Peyer's patch (tissue), 4 donors: ENCODE data around the gene LLPH. TPM values are rescaled to one million over a fixed set of nuclear protein-coding genes. Genes with fewer than 3 reads are reported as not detected.

ENCODE experiments used
- DNase-seq, 3 donors: peaks; one replicate each; pipeline ENCODE4 v3.0.0-alpha.2; 2017 to 2019
- H3K27ac ChIP-seq, 4 donors: fragments of 200-600 bp; sonication (generic); one replicate each; pipeline ENCODE4 v1.5.1; 2016 to 2019
- H3K27me3 ChIP-seq, 2 donors: fragments of 200-600 bp; sonication (generic); one replicate each; pipeline ENCODE4 v1.5.1; 2019
- H3K36me3 ChIP-seq, 3 donors: fragments of 200-600 bp; sonication (generic); one replicate each; pipeline ENCODE4 v1.5.1; 2016 to 2019
- H3K4me1 ChIP-seq, 4 donors: fragments of 200-600 bp; sonication (generic); one replicate each; pipeline ENCODE4 v1.5.1; 2016 to 2019
- H3K4me3 ChIP-seq, 4 donors: fragments of 200-600 bp; sonication (generic); 1 replicate in 3 of 4; 2 replicates in 1 of 4; pipeline ENCODE4 v1.5.1; 2016 to 2019; ENCODE audit warnings: mild to moderate bottlenecking in 1 of 4
- H3K9me3 ChIP-seq, 4 donors: fragments of 200-600 bp; sonication (generic); one replicate each; pipeline ENCODE4 v1.5.1; 2016 to 2019; ENCODE audit warnings: mild to moderate bottlenecking in 1 of 4
- POLR2A ChIP-seq, 2 donors: fragments of 450-650 bp; IDR thresholded peaks; one replicate each; pipeline ENCODE4 v1.5.1; 2017; ENCODE audit warnings: antibody characterized with exemption in 2 of 2, mild to moderate bottlenecking in 2 of 2, moderate library complexity in 2 of 2
- total RNA-seq, 4 donors: library from RNA; depleted of rRNA; stranded (reverse); fragments of >200 nt; gene quantifications; one replicate each; pipeline ENCODE4 v1.1.0, GENCODE V29; 2016
- TF ChIP-seq, protein P1 (sequence below), 6 experiments: fragments of 450-650 bp in 4 of 6; fragments of 200-600 bp in 2 of 6; sonication (generic) in 1 of 6; IDR thresholded peaks; one replicate each; pipeline ENCODE4 v1.5.1; 2017 to 2019; ENCODE audit warnings: antibody characterized with exemption in 6 of 6, mild to moderate bottlenecking in 3 of 6, moderate library complexity in 1 of 6

The LLPH gene
- total RNA-seq, 4 donors from 2014 or later = 3.1 to 5.1 (median 4.2) TPM

DNA sequence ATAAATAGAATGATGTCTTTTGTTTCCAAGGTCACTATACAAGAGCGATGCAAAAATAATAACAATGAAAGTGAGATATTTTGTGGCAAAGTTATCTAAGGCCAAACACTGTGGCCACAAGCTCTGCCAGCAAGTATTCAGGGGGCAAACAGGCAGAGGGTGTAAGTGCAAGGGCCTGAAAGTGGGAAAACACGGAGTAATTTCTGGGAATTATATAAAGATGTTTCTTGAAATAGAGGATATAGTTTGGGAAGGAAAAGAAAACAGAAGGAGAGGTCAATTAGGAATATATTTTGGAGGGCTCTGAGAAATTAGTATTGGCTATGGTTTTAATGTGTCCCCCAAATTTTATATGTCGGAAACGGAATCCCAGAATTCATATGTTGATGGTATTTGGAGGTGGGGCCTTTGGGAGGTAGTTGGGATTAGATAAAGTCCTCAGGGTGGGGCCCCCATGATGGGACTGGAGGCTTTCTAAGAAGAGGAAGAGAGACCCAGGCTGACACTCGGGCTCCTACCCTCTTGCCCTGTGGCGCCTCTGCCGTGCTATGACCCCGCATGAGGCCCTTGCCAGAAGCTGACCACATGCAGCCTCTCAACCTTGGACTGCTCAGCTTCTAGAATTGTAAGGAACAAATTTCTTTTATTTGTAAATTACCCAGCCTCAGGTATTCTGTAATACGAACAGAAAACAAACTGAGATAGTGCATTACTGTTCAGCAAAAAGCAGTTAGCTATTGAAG lies 60.0 kb downstream of the LLPH start:
- no peaks in the 10 kb centered on the region for H3K27me3 ChIP-seq
- H3K4me3 ChIP-seq = no peak overlapping the region
- no peaks in the 10 kb centered on the region for H3K9me3 ChIP-seq
- H3K4me1 ChIP-seq = no peaks in the 10 kb centered on the region
- no peak overlapping the region for H3K27ac ChIP-seq
- no peak for DNase-seq
- H3K36me3 ChIP-seq = no peaks in the 10 kb centered on the region
- TF ChIP-seq POLR2A (IDR thresholded peaks at IDR 0.05) = no peak
- TF ChIP-seq, protein P1, sequence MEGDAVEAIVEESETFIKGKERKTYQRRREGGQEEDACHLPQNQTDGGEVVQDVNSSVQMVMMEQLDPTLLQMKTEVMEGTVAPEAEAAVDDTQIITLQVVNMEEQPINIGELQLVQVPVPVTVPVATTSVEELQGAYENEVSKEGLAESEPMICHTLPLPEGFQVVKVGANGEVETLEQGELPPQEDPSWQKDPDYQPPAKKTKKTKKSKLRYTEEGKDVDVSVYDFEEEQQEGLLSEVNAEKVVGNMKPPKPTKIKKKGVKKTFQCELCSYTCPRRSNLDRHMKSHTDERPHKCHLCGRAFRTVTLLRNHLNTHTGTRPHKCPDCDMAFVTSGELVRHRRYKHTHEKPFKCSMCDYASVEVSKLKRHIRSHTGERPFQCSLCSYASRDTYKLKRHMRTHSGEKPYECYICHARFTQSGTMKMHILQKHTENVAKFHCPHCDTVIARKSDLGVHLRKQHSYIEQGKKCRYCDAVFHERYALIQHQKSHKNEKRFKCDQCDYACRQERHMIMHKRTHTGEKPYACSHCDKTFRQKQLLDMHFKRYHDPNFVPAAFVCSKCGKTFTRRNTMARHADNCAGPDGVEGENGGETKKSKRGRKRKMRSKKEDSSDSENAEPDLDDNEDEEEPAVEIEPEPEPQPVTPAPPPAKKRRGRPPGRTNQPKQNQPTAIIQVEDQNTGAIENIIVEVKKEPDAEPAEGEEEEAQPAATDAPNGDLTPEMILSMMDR (IDR thresholded peaks at IDR 0.05) = no peak

DNA sequence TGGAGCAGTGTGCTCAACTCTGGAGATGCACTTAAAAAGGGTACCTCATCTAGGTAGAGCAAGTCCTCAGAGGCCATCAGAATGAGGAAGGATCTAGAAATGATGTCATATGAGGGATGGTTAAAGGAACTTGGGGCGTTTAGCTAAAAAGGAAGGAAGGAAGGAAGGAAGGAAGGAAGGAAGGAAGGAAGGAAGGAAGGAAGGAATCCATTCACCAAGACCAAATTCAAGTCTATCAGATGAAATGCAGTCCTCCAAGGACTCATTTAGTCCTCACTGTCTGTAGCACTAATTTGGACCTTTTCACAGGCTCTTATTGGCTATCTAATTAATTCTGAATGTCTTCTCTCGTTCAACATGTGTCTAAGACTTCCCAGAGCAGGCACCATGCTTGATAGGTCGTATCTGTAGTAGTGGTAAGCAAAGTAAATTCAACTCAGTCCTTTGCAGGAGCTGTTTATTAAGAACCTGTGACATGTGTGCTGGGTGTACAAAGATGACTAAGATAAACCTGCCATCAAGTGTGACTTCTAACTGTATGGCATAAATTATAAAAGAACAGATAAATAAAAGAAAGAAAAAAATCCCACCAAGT lies 63.5 kb downstream of the LLPH start:
- H3K36me3 ChIP-seq = no peaks in the 10 kb centered on the region
- no peaks in the 10 kb centered on the region for H3K9me3 ChIP-seq
- H3K27me3 ChIP-seq = no peaks in the 10 kb centered on the region
- no peak overlapping the region for H3K4me3 ChIP-seq
- TF ChIP-seq, protein P1 (IDR thresholded peaks at IDR 0.05) = no peak
- TF ChIP-seq POLR2A (IDR thresholded peaks at IDR 0.05) = no peak
- DNase-seq = no peak
- no peak overlapping the region for H3K27ac ChIP-seq
- no peaks in the 10 kb centered on the region for H3K4me1 ChIP-seq

Other genes starting within 250 kb of the LLPH start
- gene TMBIM4, start 39.2 kb upstream of the LLPH start, total RNA-seq = 100 to 1,000 TPM in 1 of 4 donors, 10 to 100 TPM in 3; 57.9 to 173 (median 70.7) TPM
- 10 to 100 TPM in 2 of 4 donors, 1 to 10 TPM in 2; 3.0 to 26.4 (median 7.8) TPM for gene IRAK3, start 58.5 kb upstream of the LLPH start, total RNA-seq
- 10 to 100 TPM in 2 of 4 donors, 1 to 10 TPM in 2; 6.1 to 19.8 (median 8.3) TPM for gene HELB, start 171.7 kb upstream of the LLPH start, total RNA-seq